HFF-Myc (cell line): ENCODE data around the gene ARL15.
A peak's percentile ranks its signal among the peaks of the same experiment; 100 is the strongest.

Experiments
- DNase-seq: peaks from one replicate; pipeline ENCODE4 v3.0.0-alpha.2; 2011; ENCODE audit warnings: low read depth; ENCODE audit errors: extremely low read depth
- H3K4me3 ChIP-seq: replicated peaks from 2 replicates; pipeline ENCODE4 v1.5.1; 2011; ENCODE audit warnings: low read depth, mild to moderate bottlenecking, control low read depth, low read length
- TF ChIP-seq, protein P1 (sequence below): IDR thresholded peaks from 2 replicates; pipeline ENCODE4 v1.5.1; 2012; ENCODE audit warnings: mild to moderate bottlenecking, low read depth, low read length, control low read depth; ENCODE audit errors: missing control alignments

The ARL15 gene

GRCh38 chr5:54313311-54314270, 3.2 kb upstream of the ARL15 start:
- no peak for DNase-seq

GRCh38 chr5:54312499-54312898, 2.1 kb upstream of the ARL15 start:
- DNase-seq = no peak
- TF ChIP-seq, protein P1, sequence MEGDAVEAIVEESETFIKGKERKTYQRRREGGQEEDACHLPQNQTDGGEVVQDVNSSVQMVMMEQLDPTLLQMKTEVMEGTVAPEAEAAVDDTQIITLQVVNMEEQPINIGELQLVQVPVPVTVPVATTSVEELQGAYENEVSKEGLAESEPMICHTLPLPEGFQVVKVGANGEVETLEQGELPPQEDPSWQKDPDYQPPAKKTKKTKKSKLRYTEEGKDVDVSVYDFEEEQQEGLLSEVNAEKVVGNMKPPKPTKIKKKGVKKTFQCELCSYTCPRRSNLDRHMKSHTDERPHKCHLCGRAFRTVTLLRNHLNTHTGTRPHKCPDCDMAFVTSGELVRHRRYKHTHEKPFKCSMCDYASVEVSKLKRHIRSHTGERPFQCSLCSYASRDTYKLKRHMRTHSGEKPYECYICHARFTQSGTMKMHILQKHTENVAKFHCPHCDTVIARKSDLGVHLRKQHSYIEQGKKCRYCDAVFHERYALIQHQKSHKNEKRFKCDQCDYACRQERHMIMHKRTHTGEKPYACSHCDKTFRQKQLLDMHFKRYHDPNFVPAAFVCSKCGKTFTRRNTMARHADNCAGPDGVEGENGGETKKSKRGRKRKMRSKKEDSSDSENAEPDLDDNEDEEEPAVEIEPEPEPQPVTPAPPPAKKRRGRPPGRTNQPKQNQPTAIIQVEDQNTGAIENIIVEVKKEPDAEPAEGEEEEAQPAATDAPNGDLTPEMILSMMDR = no peak
- H3K4me3 ChIP-seq = no peak overlapping the region

More at GRCh38 chr5:54313311-54314270, 3.2 kb upstream of the ARL15 start:
- H3K4me3 ChIP-seq = no peak overlapping the region
- TF ChIP-seq, protein P1 = no peak

GRCh38 chr5:54311176-54311677, 854 bp upstream of the ARL15 start:
- peak overlapping the region; percentile 91 for H3K4me3 ChIP-seq
- no peak for DNase-seq
- TF ChIP-seq, protein P1 = no peak

DNA sequence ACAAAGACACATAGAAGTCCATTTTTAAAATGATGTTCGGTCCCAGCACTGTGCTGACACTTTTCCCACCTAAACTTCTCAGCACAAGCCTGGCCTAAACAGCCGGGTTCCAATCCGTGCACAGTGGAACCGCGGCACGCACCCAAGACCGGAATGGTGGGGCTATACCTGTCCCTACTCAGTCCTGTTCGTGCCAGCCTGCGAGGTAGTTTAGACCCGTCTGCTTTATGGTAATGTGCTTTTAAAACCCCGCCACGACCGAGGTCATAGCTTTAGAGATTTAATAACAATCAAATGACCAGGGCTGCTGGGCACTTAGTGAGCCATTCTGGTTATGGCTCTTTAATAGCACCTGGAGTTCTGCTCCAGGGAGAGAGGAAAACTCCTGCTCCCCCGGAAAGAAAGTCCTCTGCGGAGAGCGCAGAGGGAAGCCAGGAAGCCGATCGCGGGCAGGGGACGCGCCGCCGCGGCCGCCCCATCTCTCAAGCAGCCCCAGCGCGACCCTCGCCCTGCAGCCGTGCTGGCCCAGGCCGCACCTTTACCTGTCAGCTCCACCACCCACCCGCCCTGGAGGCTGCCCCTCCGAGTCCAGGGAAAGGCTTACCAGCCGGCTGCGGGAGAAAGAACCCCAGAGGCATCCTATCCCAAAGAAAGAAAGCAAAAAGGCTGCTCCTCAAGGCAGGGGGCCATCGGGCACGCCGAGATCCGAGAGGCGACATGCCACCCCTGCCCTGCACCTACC, 511 bp downstream of the ARL15 start:
- TF ChIP-seq, protein P1 = no peak
- DNase-seq = no peak
- H3K4me3 ChIP-seq = peak overlapping the region; percentile 91

- TF ChIP-seq, protein P1 = no peak
- DNase-seq = no peak
These were observed 1.1 kb downstream of the ARL15 start for GRCh38 chr5:54309276-54309675.

GRCh38 chr5:54307583-54307982, 2.8 kb downstream of the ARL15 start:
- no peak for DNase-seq
- H3K4me3 ChIP-seq = no peak overlapping the region

More at GRCh38 chr5:54309276-54309675, 1.1 kb downstream of the ARL15 start:
- peak overlapping the region; percentile 91 for H3K4me3 ChIP-seq

More at GRCh38 chr5:54307583-54307982, 2.8 kb downstream of the ARL15 start:
- TF ChIP-seq, protein P1 = no peak
